Nephron progenitor cell (in vitro differentiated cells): ENCODE measurements around the gene SOAT2.

Experiments used
- DNase-seq: peaks from one replicate; pipeline ENCODE4 v3.0.0; 2021
- H3K27ac Mint-ChIP-seq: 2 replicates; pipeline ENCODE4 v1.8.0; 2021; ENCODE audit warnings: mild to moderate bottlenecking, moderate library complexity, mixed read lengths
- H3K27me3 Mint-ChIP-seq: 2 replicates; pipeline ENCODE4 v1.8.0; 2021; ENCODE audit warnings: mild to moderate bottlenecking, low read depth, mixed read lengths; ENCODE audit not compliant: poor library complexity
- H3K36me3 Mint-ChIP-seq: 2 replicates; pipeline ENCODE4 v1.8.0; 2021; ENCODE audit warnings: low read depth, mixed read lengths
- H3K4me1 Mint-ChIP-seq: 2 replicates; pipeline ENCODE4 v1.8.0; 2021; ENCODE audit warnings: mixed read lengths
- H3K4me3 Mint-ChIP-seq: 2 replicates; pipeline ENCODE4 v1.8.0; 2021; ENCODE audit warnings: mild to moderate bottlenecking, moderate library complexity, mixed read lengths
- H3K9me3 Mint-ChIP-seq: 2 replicates; pipeline ENCODE4 v1.8.0; 2021; ENCODE audit warnings: mild to moderate bottlenecking, moderate library complexity, mixed read lengths
- TF ChIP-seq, protein P1 (sequence below): fragments of 200-600 bp; sonication (generic); IDR thresholded peaks from 2 replicates; pipeline ENCODE4 v1.5.0; 2021; ENCODE audit warnings: antibody characterized with exemption

The SOAT2 gene

DNA sequence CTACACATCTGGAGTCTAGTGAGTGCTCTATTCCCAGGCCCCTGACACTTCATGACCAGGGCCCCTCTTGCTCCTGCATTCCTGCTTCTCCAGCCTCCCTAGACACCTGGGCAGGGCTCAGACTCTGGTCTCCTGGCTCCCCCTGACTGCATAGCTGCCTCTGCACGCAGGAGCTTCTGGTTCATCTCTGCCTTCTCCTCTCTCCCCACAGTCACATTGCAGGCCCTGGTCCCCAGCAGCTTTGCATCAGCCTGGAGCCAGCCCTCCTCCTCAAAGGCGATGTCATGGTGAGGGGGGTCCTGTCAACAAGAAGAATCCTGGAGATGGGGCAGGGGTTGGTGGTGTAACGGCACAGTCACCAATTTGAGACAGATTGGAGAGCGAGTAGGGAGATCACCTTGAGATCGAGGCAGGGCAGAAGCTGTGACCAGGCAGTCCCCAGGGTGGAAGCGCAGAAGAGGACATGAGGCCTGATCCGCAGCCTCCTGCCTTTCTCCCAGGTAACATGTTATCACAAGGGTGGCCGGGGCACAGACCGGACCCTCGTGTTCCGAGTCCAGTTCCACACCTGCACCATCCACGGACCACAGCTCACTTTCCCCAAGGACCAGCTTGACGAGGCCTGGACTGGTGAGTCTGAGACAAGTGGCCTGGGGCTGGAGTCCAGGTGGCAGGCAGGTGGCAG is 45.3 kb upstream of the SOAT2 start:
- no peak for DNase-seq
- no peak overlapping the region for H3K27ac Mint-ChIP-seq
- no peak overlapping the region for H3K4me3 Mint-ChIP-seq
- H3K4me1 Mint-ChIP-seq: peaks cover 51% of the 10 kb centered on the region
- H3K27me3 Mint-ChIP-seq: peaks cover 14% of the 10 kb centered on the region
- no peaks in the 10 kb centered on the region for H3K36me3 Mint-ChIP-seq
- TF ChIP-seq, protein P1, sequence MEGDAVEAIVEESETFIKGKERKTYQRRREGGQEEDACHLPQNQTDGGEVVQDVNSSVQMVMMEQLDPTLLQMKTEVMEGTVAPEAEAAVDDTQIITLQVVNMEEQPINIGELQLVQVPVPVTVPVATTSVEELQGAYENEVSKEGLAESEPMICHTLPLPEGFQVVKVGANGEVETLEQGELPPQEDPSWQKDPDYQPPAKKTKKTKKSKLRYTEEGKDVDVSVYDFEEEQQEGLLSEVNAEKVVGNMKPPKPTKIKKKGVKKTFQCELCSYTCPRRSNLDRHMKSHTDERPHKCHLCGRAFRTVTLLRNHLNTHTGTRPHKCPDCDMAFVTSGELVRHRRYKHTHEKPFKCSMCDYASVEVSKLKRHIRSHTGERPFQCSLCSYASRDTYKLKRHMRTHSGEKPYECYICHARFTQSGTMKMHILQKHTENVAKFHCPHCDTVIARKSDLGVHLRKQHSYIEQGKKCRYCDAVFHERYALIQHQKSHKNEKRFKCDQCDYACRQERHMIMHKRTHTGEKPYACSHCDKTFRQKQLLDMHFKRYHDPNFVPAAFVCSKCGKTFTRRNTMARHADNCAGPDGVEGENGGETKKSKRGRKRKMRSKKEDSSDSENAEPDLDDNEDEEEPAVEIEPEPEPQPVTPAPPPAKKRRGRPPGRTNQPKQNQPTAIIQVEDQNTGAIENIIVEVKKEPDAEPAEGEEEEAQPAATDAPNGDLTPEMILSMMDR: no peak
- no peaks in the 10 kb centered on the region for H3K9me3 Mint-ChIP-seq

DNA sequence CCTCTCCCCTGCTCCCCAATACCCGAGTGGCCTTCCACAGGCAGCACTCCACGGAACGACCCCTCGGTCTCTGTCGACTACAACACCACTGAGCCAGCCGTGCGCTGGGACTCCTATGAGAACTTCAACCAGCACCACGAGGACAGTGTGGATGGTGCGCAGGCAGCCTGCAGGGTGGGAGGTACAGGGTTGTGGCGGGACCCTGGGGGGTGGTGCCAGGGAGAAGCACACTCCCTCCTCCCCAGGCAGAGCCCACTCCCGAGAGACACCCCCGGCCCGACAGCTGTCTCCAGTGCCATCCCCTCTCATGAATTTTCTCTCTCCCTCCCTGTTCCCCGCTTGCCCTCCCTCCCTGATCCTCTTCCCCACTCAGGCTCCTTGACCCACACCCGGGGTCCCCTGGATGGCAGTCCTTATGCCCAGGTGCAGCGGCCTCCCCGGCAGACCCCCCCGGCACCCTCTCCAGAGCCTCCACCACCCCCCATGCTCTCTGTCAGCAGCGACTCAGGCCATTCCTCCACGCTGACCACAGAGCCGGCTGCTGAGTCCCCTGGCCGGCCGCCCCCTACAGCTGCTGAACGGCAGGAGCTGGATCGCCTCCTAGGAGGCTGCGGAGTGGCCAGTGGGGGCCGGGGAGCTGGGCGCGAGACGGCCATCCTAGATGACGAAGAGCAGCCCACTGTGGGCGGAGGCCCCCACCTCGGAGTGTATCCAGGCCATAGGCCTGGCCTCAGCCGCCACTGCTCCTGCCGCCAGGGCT is 44.4 kb upstream of the SOAT2 start:
- no peaks in the 10 kb centered on the region for H3K9me3 Mint-ChIP-seq
- no peak overlapping the region for H3K27ac Mint-ChIP-seq
- TF ChIP-seq, protein P1: no peak
- no peaks in the 10 kb centered on the region for H3K36me3 Mint-ChIP-seq
- H3K4me1 Mint-ChIP-seq: peaks cover 53% of the 10 kb centered on the region
- peaks cover 14% of the 10 kb centered on the region for H3K27me3 Mint-ChIP-seq
- DNase-seq: no peak
- H3K4me3 Mint-ChIP-seq: no peak overlapping the region

DNA sequence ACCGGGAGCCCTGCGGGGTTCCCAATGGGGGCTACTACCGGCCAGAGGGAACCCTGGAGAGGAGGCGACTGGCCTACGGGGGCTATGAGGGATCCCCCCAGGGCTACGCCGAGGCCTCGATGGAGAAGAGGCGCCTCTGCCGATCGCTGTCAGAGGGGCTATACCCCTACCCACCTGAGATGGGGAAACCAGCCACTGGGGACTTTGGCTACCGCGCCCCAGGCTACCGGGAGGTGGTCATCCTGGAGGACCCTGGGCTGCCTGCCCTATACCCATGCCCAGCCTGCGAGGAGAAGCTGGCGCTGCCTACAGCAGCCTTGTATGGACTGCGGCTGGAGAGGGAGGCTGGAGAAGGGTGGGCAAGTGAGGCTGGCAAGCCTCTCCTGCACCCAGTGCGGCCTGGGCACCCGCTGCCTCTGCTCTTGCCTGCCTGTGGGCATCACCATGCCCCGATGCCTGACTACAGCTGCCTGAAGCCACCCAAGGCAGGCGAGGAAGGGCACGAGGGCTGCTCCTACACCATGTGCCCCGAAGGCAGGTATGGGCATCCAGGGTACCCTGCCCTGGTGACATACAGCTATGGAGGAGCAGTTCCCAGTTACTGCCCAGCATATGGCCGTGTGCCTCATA is 43.7 kb upstream of the SOAT2 start:
- peaks cover 55% of the 10 kb centered on the region for H3K4me1 Mint-ChIP-seq
- TF ChIP-seq, protein P1: no peak
- no peak for DNase-seq

DNA sequence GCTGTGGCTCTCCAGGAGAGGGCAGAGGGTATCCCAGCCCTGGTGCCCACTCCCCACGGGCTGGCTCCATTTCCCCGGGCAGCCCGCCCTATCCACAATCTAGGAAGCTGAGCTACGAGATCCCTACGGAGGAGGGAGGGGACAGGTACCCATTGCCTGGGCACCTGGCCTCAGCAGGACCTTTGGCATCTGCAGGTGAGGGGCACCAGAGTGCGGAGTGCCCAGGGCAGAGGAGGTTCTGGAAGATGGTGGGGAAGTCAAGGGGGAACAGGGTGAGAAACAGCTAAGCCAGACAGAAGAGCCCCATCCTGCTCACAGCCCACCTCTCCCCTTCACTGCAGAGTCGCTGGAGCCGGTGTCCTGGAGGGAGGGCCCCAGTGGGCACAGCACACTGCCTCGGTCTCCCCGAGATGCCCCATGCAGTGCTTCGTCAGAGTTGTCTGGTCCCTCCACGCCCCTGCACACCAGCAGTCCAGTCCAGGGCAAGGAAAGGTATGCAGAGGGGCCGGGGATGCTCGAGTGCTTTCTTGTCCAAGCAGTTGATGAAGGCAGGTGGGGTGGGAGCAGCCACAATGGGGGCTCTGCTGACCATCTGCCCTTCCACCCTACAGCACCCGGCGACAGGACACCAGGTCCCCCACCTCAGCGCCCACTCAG is 43.1 kb upstream of the SOAT2 start:
- H3K9me3 Mint-ChIP-seq: no peaks in the 10 kb centered on the region
- no peak overlapping the region for H3K4me3 Mint-ChIP-seq
- TF ChIP-seq, protein P1: no peak
- DNase-seq: no peak
- H3K27me3 Mint-ChIP-seq: peaks cover 10% of the 10 kb centered on the region
- H3K27ac Mint-ChIP-seq: no peak overlapping the region
- H3K4me1 Mint-ChIP-seq: peaks cover 52% of the 10 kb centered on the region
- no peaks in the 10 kb centered on the region for H3K36me3 Mint-ChIP-seq

More for the DNA sequence above, 43.7 kb upstream of the SOAT2 start:
- Mint-ChIP-seq H3K27me3 (peaks cover 10% of the 10 kb centered on the region), H3K27ac (no peak overlapping the region), H3K9me3 (no peaks in the 10 kb centered on the region), H3K4me3 (no peak overlapping the region), H3K36me3 (no peaks in the 10 kb centered on the region)

DNA sequence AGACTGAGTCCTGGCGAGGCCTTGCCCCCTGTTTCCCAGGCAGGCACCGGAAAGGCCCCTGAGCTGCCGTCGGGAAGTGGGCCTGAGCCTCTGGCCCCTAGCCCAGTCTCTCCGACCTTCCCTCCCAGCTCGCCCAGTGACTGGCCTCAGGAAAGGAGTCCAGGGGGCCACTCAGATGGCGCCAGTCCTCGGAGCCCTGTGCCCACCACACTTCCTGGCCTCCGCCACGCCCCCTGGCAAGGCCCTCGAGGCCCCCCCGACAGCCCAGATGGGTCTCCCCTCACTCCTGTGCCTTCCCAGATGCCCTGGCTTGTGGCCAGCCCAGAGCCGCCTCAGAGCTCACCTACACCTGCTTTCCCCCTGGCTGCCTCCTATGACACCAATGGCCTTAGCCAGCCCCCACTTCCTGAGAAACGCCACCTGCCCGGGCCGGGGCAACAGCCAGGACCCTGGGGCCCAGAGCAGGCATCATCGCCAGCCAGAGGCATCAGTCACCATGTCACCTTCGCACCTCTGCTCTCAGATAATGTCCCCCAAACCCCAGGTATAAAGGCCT is 42.5 kb upstream of the SOAT2 start:
- TF ChIP-seq, protein P1: no peak
- Mint-ChIP-seq H3K9me3 (no peaks in the 10 kb centered on the region), H3K27me3 (peaks cover 10% of the 10 kb centered on the region), H3K4me1 (peaks cover 46% of the 10 kb centered on the region), H3K36me3 (no peaks in the 10 kb centered on the region), H3K27ac (no peak overlapping the region), H3K4me3 (no peak overlapping the region)
- DNase-seq: no peak
